Measurements from ENCODE around the gene TAP2.

Gene TAP2

DNA sequence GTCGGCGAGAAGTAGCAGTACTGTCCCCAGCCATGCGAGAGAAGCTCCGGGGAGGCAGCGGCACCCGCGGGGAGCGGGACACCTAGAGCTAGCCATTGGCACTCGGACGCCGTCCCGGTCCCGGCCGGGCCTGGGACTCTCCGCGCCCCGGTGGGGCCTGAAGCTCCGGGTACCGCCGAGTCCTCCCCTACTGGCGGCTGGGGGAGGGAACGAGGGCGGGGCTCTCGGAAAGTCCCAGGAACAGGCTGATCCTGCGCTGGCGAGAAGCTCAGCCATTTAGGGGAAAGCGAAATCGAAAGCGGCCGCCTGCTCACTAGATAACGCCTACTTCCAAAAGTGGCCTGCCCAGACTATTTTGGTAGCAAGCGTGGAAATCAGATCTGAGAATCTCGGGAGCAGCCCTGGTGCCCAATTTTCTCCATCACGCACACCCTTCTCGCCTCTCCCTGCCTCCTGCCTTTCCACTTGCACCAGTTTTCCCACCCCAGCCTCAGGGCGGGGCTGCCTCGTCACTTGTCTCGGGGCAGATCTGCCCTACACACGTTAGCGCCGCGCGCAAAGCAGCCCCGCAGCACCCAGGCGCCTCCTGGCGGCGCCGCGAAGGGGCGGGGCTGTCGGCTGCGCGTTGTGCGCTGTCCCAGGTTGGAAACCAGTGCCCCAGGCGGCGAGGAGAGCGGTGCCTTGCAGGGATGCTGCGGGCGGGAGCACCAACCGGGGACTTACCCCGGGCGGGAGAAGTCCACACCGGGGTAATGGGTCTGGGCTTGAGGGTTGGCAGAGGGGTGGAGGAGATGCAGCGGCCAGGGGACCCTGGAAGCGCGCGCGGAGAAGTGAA lies 15.2 kb upstream of the TAP2 start, which contains the start of the genes PSMB9 and TAP1:
Gene PSMB9, plus strand, starts transcription at position 652 of the 835 bp plus-strand sequence. Its CDS starts 38 bp downstream, at position 690.
Gene TAP1, minus strand, starts transcription at position 164 of the 835 bp plus-strand sequence. Its CDS starts 68 bp downstream, at position 96.
- peak; percentile 96 to 97 for DNase-seq

DNA sequence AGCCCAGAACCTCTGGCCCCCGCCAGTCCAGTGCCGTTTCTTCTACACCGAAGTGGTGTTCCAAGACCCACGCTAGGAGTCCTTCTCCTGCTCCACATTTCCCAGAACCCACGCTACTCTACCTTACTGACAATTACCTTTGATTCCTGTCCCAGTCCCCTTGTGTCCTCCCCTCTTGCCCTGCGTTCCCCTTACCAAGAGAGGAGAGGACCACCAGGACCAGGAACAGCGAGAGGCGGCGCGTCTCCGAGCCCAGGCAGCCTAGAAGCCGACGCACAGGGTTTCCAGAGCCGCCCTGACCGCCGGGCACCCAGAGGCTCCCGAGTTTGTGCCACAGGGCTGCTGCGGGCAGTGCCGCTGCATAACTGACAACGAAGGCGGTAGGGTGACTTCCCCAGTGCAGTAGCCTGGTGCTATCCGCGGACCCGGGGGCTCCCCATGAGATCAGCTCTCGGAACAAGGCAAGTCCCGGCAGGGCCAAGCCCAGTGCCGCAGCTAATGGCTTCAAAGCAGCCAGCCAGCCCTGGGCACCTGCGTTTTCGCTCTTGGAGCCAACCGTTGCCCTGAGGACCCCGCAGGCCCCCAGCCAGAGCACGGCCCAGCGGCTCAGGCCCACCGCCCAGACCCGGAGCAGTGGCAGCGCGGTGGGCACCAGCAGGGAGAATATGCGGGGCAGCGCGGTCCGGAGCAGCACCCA lies 14.5 kb upstream of the TAP2 start:
- DNase-seq: peak; percentile 55 to 60

DNA sequence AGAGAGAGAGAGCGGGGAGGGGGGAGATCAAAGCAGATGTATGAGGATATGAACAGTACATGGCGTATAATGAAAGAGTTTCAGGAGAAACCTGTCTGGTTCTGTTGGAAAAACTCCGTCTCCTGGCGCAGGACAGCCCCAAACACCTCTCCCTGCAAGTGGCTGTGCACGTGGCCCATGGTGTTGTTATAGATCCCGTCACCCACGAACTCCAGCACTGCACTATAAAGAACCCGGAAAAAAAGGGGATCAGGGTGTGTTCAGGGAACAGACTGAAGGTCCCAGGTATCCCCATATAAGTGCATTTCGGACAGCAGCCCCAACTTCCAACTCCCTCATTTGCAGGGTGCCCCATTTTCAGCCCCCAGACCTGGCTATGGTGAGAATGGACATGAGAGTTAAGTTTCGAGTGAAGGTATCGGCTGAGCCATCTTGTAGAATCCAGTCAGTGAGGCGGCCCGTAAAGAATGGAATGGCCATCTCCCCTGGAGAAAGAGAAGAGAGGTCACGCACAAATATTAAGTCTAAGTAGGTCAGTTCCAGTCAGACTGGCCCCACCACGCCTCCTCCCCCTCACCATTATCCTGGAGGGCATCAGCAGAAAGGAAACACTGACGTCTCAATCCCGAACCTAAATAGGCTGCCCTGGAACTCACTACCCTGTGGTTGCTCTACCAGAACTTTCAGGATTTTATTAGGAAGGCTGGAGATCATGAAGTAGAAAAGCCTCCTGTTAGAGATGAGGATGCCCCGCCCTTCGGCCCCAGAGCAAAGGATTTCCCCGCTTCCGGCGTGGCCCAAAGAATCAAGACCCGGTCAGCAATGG lies 13.7 kb upstream of the TAP2 start:
- peak in 1 of 2 donors; percentile 39 for DNase-seq

- DNase-seq: no peak
Measured at GRCh38 chr6:32851025-32851424, 12.5 kb upstream of the TAP2 start.

- DNase-seq: no peak
Measured at GRCh38 chr6:32849126-32849525, 10.6 kb upstream of the TAP2 start.

GRCh38 chr6:32847795-32848194 lies 9.3 kb upstream of the TAP2 start:
- no peak for DNase-seq

- no peak for DNase-seq
Measured at GRCh38 chr6:32847004-32847403, 8.5 kb upstream of the TAP2 start.

DNA sequence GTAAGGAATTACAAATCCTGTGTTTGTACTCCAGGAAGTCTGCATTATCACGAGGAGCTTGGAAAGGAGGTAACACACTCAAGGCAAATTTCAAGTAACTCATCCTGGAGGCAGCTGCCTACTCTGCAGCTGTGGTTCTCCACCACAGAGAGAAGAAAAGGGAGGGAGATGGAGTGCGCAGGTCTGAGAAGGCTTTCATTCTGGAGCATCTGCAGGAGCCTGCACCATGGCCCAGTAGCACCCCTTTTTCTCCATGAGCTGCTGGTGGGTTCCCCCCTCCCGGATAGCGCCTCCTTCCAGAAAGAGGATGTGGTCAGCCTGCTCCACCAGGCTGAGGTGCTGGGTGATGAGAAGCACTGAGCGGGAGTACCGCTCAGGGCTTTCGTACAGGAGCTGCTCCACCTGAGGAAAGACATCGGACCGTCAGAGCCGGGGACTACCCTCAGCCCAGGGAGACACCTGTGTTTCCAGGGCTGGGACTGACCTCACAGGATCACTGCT lies 6.9 kb upstream of the TAP2 start:
- DNase-seq: peak in 1 of 2 donors; percentile 33

GRCh38 chr6:32844839-32845383 lies 6.4 kb upstream of the TAP2 start:
- no peak for DNase-seq

DNA sequence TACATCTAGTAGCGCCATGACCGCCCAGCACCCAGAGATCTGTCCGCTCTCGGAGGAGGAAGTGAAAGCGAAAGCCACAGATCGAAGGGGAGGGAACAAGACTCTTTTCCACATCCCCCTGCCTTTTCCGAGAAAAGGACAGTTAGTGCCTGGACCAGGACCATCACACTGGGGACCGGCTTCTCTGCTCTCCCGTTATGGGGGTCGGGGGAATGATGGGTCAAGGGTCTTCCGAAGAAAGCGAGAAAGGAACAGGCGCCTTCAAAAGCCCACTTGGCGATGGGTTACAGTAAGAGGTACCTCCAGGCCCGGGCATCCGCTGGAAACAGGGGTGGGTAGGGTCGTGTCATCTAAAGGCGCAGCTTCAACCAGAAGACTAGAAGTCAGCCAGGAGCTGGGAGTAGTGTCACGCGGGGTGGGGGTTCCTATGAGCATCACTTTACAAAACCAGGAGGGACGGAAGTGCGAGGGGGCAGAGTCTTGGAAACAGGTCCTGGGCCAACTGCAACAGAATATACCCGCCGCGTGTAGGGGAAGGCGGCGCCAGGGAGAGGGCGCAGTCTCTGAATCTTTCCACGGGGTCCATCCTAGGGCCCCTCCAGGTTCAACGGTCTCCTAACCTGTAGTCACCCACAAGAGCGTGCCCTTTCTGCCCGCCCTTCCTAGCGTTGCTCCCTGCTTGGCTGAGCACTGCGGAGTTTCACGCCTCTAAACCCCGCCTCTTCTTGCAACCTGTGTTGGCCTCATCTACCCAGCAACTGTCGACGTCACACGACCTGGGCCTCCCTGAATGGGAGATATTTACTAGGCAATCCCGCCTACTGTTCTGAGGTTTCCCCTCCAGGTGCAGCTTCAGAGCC lies 5.7 kb upstream of the TAP2 start, which contains the start of gene PSMB8:
Gene PSMB8, minus strand, starts transcription at position 69 of the 860 bp plus-strand sequence. Its CDS starts 51 bp downstream, at position 18.
- peak; percentile 98 to 99 for DNase-seq

- DNase-seq: no peak
Measured at GRCh38 chr6:32843331-32843978, 4.9 kb upstream of the TAP2 start.

- no peak for DNase-seq
Measured at GRCh38 chr6:32842690-32843089, 4.2 kb upstream of the TAP2 start.

- DNase-seq: no peak
Measured at GRCh38 chr6:32842021-32842650, 3.6 kb upstream of the TAP2 start.

DNA sequence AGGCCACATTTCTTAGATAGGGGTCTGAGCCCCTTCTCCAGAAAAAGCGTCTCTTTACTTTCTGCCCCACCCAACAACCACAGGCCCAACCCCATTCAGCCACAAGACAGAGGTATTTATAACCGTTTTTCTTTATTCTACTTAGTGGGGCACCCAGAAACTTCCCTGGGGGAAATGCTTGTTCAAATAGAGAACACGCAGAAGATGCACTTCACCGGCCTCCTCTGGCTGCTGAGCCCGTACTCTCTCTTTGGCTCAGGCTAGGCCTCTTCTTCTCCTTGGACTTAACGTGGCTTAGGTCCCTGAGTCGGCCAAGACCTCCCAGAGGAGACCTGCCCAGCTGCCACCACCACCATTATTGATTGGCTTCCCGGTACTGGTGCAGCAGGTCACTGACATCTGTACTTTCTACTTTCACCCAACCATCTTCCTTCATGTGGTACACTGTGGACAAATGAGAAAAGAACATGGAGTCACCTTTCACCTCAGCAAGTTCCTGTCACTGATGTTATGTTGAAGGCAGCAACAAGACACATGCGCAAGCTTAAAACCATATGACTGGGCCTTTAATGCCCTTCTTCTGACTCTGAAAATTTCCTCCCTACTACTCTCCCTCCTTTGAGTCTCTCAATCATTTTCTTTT lies 2.2 kb upstream of the TAP2 start:
- DNase-seq: no peak

DNA sequence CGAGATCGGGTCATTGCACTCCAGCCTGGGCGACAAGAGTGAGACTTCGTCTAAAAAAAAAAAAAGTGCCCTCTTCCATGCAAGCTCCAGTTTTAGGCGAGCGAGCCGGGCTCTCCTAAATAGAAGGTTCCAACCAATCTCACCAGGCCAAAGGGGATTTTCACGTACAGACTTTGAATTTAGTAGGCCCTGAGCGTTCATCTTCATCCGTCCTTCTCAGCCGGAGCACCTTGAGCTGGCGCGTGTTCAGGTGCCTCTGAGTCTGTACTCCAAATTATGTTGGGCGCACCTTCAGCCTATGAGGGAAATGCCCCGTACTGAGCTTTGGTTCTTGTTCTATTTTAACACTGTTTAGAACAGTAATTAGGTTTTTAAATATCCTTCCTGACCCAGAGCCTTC lies 817 bp upstream of the TAP2 start:
- DNase-seq: no peak

- DNase-seq: no peak
Measured at GRCh38 chr6:32837651-32838113, 857 bp downstream of the TAP2 start.

DNA sequence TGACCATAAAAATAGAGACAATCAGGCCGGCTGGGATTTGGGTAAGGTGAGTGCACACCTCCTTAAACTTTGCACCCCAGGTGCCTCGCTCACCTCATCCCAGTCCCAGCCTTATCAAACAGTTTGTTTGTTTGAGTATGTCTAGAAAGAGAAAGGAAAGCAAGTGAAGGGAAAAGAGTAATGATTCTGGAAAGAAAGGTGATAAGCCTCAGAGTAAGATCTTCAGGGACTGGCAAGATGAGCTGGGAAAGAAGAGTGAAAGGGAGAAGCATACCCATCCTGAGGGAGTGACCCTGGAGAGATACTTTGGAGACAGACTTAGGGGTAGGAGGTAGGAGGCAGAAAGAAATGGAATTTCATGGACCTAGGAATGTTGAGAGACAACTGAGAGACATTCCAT lies 1.7 kb downstream of the TAP2 start:
- DNase-seq: no peak

DNA sequence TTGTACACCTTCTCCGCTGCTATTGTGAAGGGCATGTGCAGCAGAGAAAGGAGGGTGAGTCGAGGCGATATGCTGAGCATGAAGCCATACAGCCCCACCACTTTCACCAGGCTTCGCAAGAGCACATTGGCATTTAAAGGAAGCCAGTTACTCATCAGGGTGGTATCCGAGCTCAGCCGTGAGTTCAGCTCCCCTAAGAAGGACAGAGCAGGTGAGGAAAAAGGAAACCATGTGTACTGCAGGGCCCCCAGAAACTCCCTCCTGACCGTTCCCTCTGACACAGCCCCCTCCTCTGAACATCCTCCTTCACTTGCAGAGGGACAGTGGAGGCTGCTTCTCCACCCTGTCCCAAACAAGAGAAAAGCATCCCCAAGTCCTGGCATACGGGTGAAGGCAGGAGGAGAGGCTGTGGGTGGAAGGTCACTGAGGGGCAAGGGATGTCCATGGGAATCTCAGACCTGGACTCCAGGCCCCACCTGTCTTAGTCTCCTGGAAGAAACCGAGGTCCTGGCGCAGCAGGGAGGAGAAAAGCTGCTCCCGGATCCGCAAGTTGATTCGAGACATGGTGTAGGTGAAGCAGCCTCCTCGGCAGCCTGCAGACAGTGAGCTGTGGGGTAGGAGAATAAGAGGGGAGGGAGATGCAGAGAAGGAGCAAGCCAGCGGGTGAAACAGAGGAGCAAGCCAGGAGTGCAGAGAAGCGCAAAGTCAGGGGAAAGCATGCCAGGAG lies 3.2 kb downstream of the TAP2 start:
- DNase-seq: no peak

- no peak for DNase-seq
Measured at GRCh38 chr6:32833664-32834063, 4.9 kb downstream of the TAP2 start.
